NT2/D1 (cell line): Measurements from ENCODE around the gene PJA2.

Experiments used
- DNase-seq: peaks from one replicate; pipeline ENCODE4 v3.0.0-alpha.2; 2011; ENCODE audit warnings: low read depth, low spot score
- H3K27me3 ChIP-seq: 2 replicates; pipeline ENCODE4 v1.6.0; 2011; ENCODE audit warnings: mild to moderate bottlenecking; ENCODE audit not compliant: insufficient read length, insufficient read depth
- H3K36me3 ChIP-seq: 2 replicates; pipeline ENCODE4 v1.6.1; 2011; ENCODE audit warnings: mild to moderate bottlenecking, low read length, mixed read lengths; ENCODE audit not compliant: insufficient read depth, insufficient read length
- H3K4me1 ChIP-seq: 2 replicates; pipeline ENCODE4 v1.5.1; 2011; ENCODE audit not compliant: insufficient read depth, insufficient read length
- H3K4me3 ChIP-seq: 2 replicates; pipeline ENCODE4 v1.5.1; 2011; ENCODE audit warnings: low read depth; ENCODE audit not compliant: insufficient read length
- H3K9ac ChIP-seq: 2 replicates; pipeline ENCODE4 v1.6.0; 2011; ENCODE audit warnings: low read depth; ENCODE audit not compliant: insufficient read length
- H3K9me3 ChIP-seq: 2 replicates; pipeline ENCODE4 v1.5.1; 2011; ENCODE audit warnings: mild to moderate bottlenecking, low read length; ENCODE audit not compliant: insufficient read depth
- SUZ12 ChIP-seq: IDR thresholded peaks from 2 replicates; pipeline ENCODE4 v1.6.1; 2011; ENCODE audit not compliant: insufficient read length, insufficient read depth; ENCODE audit errors: extremely low read depth
- YY1 ChIP-seq: IDR thresholded peaks from 2 replicates; pipeline ENCODE4 v1.6.1; 2011; ENCODE audit not compliant: insufficient read length, insufficient read depth
- ZNF274 ChIP-seq: IDR thresholded peaks from 2 replicates; pipeline ENCODE4 v1.6.1; 2011; ENCODE audit warnings: mild to moderate bottlenecking, low read depth, low read length

Gene PJA2

DNA sequence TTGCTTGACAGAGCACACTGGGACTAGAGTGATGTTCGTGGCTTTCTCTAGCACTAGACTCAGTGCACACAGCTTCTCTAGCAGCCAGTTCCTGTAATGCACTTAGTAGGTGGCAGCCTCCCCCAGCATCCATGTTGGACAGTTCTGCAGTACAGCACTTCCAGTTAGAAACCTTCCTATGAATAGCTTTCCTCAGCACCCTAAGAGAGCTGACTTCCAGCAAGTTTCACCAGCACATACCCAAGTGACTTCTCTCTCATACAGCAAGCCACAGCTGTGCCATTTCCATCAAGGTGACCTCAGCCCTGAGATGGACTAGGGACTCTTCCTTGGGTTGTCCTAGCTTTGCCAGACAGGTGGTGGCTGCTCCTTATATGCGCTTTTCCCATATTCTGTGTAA is 60.4 kb downstream of the PJA2 start:
- Histone ChIP-seq H3K9me3 (no peaks in the 10 kb centered on the region), H3K27me3 (no peaks in the 10 kb centered on the region), H3K36me3 (peaks cover 25% of the 10 kb centered on the region), H3K9ac (no peak overlapping the region), H3K4me1 (no peaks in the 10 kb centered on the region), H3K4me3 (no peak overlapping the region)
- TF ChIP-seq YY1 (no peak), SUZ12 (no peak), ZNF274 (no peak)
- DNase-seq = no peak

DNA sequence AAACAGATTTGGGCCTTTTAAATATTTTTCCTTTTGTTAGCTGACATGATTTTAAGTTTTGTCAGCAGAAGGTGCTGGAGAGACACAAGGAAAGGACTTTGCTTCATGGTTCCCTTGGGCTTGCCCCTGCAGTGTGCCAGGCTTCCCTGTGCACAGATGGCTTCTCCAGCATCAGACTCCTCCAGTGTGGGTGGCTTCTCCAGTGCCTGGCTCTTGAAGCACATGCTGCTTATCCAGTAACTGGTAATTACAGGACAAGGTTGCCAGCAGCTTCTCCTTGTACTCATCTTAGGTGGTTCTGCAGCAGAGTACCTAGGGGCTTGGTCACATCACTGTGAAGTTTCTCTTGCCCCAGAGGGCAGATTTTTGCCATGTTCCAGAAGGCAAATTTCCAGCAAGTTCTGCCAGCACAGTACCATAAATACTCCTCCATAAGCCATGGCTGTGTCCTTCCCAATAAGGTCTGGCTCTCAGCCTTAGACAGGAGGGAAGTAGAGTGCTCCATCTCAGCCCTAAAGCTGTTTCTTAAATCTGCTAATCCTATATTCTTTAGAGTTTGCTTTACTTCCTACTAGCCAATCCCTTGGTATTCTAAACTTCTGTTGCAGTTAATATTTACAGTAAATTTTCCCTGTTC is 62.4 kb downstream of the PJA2 start:
- Histone ChIP-seq H3K4me1 (no peaks in the 10 kb centered on the region), H3K27me3 (no peaks in the 10 kb centered on the region), H3K9me3 (no peaks in the 10 kb centered on the region), H3K36me3 (peaks cover 29% of the 10 kb centered on the region), H3K4me3 (no peak overlapping the region), H3K9ac (no peak overlapping the region)
- DNase-seq = no peak
- TF ChIP-seq YY1 = no peak
- TF ChIP-seq ZNF274 = no peak
- no peak for TF ChIP-seq SUZ12

DNA sequence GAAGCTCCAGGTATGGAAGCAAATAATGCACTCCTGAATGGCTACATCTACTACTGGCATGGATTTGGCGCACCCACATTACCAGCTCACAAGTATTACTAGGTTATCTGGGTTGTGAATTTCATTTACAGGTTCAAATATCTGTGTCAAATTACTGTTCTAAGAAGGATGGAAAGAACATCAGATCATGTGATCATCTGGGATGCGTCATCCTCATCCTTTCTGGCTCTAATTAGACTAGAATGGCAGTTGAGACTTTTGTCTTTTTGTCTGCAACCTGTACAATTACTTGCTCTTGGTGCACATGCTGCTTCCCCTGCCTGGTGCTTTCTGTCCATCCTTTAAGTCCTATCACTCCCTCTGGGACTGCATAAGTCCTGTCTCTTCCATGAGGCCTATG is 64.1 kb downstream of the PJA2 start:
- Histone ChIP-seq H3K36me3 (peaks cover 25% of the 10 kb centered on the region), H3K4me1 (no peaks in the 10 kb centered on the region)
- TF ChIP-seq YY1 (no peak), ZNF274 (no peak), SUZ12 (no peak)

DNA sequence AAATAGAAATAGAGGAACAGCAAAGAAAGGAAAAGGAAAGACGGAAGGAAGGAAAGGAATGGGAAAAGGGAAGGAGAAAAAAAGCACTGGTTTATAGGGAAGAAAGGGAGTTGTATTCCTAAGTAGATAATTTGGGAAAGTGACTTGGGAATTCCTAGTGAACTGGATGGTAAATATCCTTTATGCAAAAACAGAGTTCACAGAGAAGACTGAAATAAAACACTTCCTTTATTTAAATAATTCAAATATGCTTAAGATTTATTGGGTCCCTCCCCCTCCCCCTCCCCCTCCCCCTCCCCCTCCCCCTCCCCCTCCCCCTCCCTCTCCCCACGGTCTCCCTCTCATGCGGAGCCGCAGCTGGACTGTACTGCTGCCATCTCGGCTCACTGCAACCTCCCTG is 69.4 kb downstream of the PJA2 start:
- Histone ChIP-seq H3K4me3 (no peak overlapping the region), H3K36me3 (peaks cover 15% of the 10 kb centered on the region)

More for the DNA sequence above, 64.1 kb downstream of the PJA2 start:
- Histone ChIP-seq H3K4me3 (no peak overlapping the region), H3K27me3 (no peaks in the 10 kb centered on the region), H3K9ac (no peak overlapping the region), H3K9me3 (no peaks in the 10 kb centered on the region)
- DNase-seq = no peak

DNA sequence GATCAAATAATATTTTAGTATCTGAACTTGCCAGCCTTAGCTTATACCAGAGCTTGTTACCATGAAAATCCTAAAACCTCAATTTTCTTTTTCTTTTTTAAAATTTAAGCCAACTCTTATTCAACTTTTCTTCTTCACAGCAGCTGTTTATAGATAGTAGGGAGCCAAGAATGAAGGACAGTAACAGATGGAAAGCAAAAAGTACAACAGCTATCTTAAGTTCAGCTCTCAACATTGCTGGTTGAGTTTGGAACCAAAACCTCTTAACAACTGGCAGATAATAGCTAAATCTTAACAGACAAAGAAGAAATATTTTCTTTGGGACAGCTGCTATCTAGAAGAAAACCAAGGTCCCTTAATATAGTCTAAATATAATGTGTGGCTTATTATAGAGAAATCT is 74.7 kb downstream of the PJA2 start:
- no peaks in the 10 kb centered on the region for H3K4me1 ChIP-seq
- no peaks in the 10 kb centered on the region for H3K9me3 ChIP-seq
- H3K4me3 ChIP-seq = no peak overlapping the region
- TF ChIP-seq YY1 = no peak
- no peak for TF ChIP-seq ZNF274
- TF ChIP-seq SUZ12 = no peak
- no peak for DNase-seq
- H3K9ac ChIP-seq = no peak overlapping the region
- H3K36me3 ChIP-seq = peaks cover 8% of the 10 kb centered on the region
- no peaks in the 10 kb centered on the region for H3K27me3 ChIP-seq

More for the DNA sequence above, 69.4 kb downstream of the PJA2 start:
- H3K9ac ChIP-seq = no peak overlapping the region
- no peaks in the 10 kb centered on the region for H3K4me1 ChIP-seq
- DNase-seq = no peak
- TF ChIP-seq ZNF274 = no peak
- no peak for TF ChIP-seq YY1
- no peak for TF ChIP-seq SUZ12
- H3K27me3 ChIP-seq = no peaks in the 10 kb centered on the region
- H3K9me3 ChIP-seq = no peaks in the 10 kb centered on the region

DNA sequence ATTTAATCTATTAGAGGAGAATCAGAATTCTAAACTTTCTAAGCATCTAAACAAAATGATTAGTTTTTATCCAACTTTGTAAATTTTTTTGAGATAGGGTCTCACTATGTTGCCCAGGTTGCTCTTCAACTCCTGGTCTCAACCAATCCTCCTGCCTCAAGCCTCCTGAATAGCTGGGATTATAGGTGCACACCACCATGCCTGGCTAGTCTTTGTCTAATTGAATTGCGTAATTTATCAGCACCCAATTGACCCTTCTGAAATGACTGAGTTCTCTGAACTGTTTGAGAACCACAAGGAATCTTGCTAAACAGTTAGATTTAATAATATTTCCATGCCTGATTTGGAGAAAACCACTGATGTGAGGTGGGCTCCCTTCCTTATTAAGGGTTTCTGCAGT is 75.7 kb downstream of the PJA2 start:
- no peaks in the 10 kb centered on the region for H3K9me3 ChIP-seq

DNA sequence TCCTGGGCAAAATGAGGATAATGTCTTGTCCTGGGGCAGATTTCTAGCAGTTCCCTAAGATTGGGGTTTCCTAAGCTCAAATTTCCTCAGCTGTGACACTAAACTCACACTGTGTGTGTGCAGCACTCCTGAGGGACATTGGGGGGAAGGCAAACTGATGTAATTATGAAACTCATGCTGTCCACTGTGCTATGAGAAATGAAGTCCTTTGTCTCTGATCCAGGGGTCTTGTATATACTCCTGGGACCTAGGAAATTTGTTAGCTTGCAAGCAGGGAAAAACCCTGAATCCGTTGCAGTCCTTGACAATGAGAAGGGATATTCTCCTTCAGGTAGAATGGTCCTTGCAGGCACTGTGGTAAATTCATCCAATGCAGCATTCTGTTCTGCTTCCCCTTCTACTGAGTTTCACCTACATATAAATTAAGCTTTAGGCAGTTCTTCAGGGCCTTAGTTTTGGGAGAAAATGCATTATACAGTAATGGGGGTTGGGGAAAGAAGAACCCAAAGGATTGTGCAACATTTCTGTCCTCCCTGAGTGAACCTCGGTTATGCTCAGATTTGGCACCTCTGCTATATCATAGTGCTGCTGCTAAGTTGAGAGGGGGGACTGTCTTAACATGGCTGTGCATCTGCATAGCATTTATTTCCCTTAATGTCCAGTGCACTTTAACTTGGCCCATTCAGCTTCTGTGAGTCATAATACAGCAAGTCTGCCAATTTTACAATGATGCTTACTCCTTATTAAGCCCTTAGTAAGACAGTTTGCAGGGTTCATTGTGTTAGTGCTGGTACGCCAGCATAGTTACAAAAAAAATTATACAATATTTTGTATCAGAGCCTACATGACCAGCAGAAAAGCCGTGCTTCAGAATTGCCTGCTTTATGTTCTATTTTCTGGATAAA is 80.2 kb downstream of the PJA2 start:
- H3K36me3 ChIP-seq = no peaks in the 10 kb centered on the region
- H3K4me1 ChIP-seq = no peaks in the 10 kb centered on the region
- H3K9me3 ChIP-seq = no peaks in the 10 kb centered on the region
- no peak overlapping the region for H3K4me3 ChIP-seq
- TF ChIP-seq YY1 = no peak
- TF ChIP-seq ZNF274 = no peak
- no peak for TF ChIP-seq SUZ12
- no peak for DNase-seq
- no peaks in the 10 kb centered on the region for H3K27me3 ChIP-seq
- H3K9ac ChIP-seq = no peak overlapping the region

More for the DNA sequence above, 75.7 kb downstream of the PJA2 start:
- H3K9ac ChIP-seq = no peak overlapping the region
- DNase-seq = no peak
- H3K4me1 ChIP-seq = no peaks in the 10 kb centered on the region
- H3K4me3 ChIP-seq = no peak overlapping the region
- peaks cover 8% of the 10 kb centered on the region for H3K36me3 ChIP-seq
- no peaks in the 10 kb centered on the region for H3K27me3 ChIP-seq
- TF ChIP-seq SUZ12 = no peak
- TF ChIP-seq YY1 = no peak
- TF ChIP-seq ZNF274 = no peak
